Measurements from ENCODE around the gene ATRAID.
"Not testable (repeated sequence)": the region's sequence is repeated elsewhere in the genome, so short reads cannot be mapped to it uniquely, and the experiment has no call there.

ATRAID gene

GRCh38 chr2:27178469-27178868, 33.4 kb upstream of the ATRAID start:
- Histone ChIP-seq H3K27ac (ENCODE audit: low read depth, low read length, severe bottlenecking) (no peak overlapping the region), H3K4me1 (ENCODE audit: control insufficient read depth, insufficient read depth, low read length, poor library complexity, severe bottlenecking) (no peaks in the 10 kb centered on the region), H3K36me3 (ENCODE audit: control insufficient read depth, insufficient read depth, low read length) (no peaks in the 10 kb centered on the region), H3K4me3 (ENCODE audit: extremely low read depth, insufficient read depth, low read length, poor library complexity, severe bottlenecking) (no peak overlapping the region), H3K9me3 (ENCODE audit: control insufficient read depth, low read length) (no peaks in the 10 kb centered on the region)
- 100% methylated on average over 1 of the region's 3 CpGs; no CpG with 5 or more reads in 1 of the 2 experiments for WGBS, 2 experiments (ENCODE audit: insufficient coverage in 2 of 2)

- Histone ChIP-seq H3K4me1 (ENCODE audit: control insufficient read depth, insufficient read depth, low read length, poor library complexity, severe bottlenecking) (no peaks in the 10 kb centered on the region), H3K27ac (ENCODE audit: low read depth, low read length, severe bottlenecking) (no peak overlapping the region), H3K4me3 (ENCODE audit: extremely low read depth, insufficient read depth, low read length, poor library complexity, severe bottlenecking) (no peak overlapping the region), H3K9me3 (ENCODE audit: control insufficient read depth, low read length) (no peaks in the 10 kb centered on the region), H3K36me3 (ENCODE audit: control insufficient read depth, insufficient read depth, low read length) (no peaks in the 10 kb centered on the region)
- 90 to 100% methylated on average over 1 to 2 of the region's 3 CpGs for WGBS, 2 experiments (ENCODE audit: insufficient coverage in 2 of 2)
Measured at GRCh38 chr2:27179344-27180000, 32.4 kb upstream of the ATRAID start.

DNA sequence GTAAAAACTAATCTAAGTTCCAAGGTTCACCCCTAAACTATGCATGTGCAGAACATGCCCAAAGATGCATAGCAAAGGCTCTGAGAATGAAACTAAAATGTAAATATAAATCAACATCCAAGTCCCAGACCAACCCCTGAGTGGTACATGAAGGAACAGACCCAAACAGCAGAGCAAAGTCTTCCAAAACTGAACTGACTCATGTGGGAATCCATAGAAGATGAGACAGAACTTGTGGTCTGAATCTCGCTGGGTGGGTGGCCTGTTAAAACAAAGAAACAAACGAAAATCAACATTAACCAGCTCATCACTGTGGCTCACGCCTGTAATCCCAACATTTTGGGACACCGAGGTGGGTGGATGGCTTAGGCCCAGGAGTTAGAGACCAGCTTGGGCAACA, 29.5 kb upstream of the ATRAID start:
- Histone ChIP-seq H3K36me3 (ENCODE audit: control insufficient read depth, insufficient read depth, low read length) (no peaks in the 10 kb centered on the region), H3K4me1 (ENCODE audit: control insufficient read depth, insufficient read depth, low read length, poor library complexity, severe bottlenecking) (peaks cover 6% of the 10 kb centered on the region), H3K9me3 (ENCODE audit: control insufficient read depth, low read length) (no peaks in the 10 kb centered on the region), H3K27ac (ENCODE audit: low read depth, low read length, severe bottlenecking) (no peak overlapping the region), H3K4me3 (ENCODE audit: extremely low read depth, insufficient read depth, low read length, poor library complexity, severe bottlenecking) (no peak overlapping the region)
- WGBS, 2 experiments (ENCODE audit: insufficient coverage in 2 of 2) = 100% methylated on average over 1 of the region's 4 CpGs; no CpG with 5 or more reads in 1 of the 2 experiments

DNA sequence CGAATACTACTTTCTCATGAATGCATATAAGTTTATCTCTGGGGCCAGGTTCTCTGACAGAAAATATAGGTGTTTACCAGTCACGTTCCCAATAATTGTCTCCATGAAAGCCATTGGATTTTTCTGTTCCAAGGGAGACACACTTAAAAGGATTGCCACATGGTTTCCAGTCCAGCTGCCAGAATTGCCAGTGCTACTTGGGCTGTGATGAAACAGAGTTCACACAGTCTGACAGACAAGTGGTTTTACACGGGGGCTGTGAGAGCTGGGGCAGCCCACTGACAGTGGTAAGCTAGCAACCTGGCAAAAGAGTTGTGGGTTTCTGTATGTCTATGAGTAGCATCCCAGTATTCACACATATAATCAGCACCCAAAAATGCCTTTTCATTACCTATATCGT, 27.7 kb upstream of the ATRAID start:
- WGBS, 2 experiments (ENCODE audit: insufficient coverage in 2 of 2) = 79 to 93% methylated on average over 1 to 2 of the region's 4 CpGs
- Histone ChIP-seq H3K36me3 (ENCODE audit: control insufficient read depth, insufficient read depth, low read length) (no peaks in the 10 kb centered on the region), H3K27ac (ENCODE audit: low read depth, low read length, severe bottlenecking) (no peak overlapping the region), H3K9me3 (ENCODE audit: control insufficient read depth, low read length) (no peaks in the 10 kb centered on the region), H3K4me3 (ENCODE audit: extremely low read depth, insufficient read depth, low read length, poor library complexity, severe bottlenecking) (no peak overlapping the region), H3K4me1 (ENCODE audit: control insufficient read depth, insufficient read depth, low read length, poor library complexity, severe bottlenecking) (peaks cover 6% of the 10 kb centered on the region)

DNA sequence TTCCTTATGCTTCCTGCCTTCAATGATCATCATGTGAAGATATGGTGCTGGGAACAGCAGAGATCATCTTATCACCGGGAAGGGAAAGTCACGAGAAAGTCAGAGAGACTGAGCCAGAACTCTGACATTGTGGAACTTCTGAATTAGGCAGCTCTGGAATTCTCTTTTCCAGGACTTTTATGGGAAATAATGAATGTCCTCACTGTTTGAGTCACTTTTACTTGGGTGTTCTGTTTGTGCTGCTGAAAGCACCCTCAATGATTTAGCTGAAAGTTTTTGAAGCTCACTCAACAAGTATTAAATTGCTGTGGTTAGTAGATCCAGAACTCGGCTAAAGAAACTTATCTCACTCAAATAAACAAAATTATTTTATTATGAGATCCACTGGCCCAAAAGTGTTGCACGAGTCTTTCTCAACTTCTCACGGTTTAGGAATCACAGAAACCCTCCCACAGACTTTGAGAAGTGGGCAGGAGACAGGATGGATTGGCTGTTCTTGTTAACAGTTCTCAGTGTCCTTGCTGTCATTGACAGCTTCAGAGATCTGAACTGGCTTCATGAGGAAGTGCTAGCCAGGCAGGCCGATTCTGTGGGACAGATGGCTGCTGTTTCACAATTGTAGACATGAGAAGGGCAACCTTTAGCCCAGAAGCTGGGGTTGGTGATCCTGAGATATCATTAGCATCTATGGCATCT, 26.4 kb upstream of the ATRAID start:
- no peak overlapping the region for H3K4me3 ChIP-seq (ENCODE audit: extremely low read depth, insufficient read depth, low read length, poor library complexity, severe bottlenecking)
- H3K36me3 ChIP-seq (ENCODE audit: control insufficient read depth, insufficient read depth, low read length) = no peaks in the 10 kb centered on the region
- H3K27ac ChIP-seq (ENCODE audit: low read depth, low read length, severe bottlenecking) = peak overlapping the region; percentile 6
- 83 to 85% methylated on average over 2 to 3 of the region's 6 CpGs for WGBS, 2 experiments (ENCODE audit: insufficient coverage in 2 of 2)
- H3K9me3 ChIP-seq (ENCODE audit: control insufficient read depth, low read length) = no peaks in the 10 kb centered on the region
- H3K4me1 ChIP-seq (ENCODE audit: control insufficient read depth, insufficient read depth, low read length, poor library complexity, severe bottlenecking) = peaks cover 6% of the 10 kb centered on the region

- Histone ChIP-seq H3K4me1 (ENCODE audit: control insufficient read depth, insufficient read depth, low read length, poor library complexity, severe bottlenecking) (peaks cover 6% of the 10 kb centered on the region), H3K36me3 (ENCODE audit: control insufficient read depth, insufficient read depth, low read length) (no peaks in the 10 kb centered on the region), H3K27ac (ENCODE audit: low read depth, low read length, severe bottlenecking) (no peak overlapping the region), H3K4me3 (ENCODE audit: extremely low read depth, insufficient read depth, low read length, poor library complexity, severe bottlenecking) (no peak overlapping the region), H3K9me3 (ENCODE audit: control insufficient read depth, low read length) (no peaks in the 10 kb centered on the region)
- 96 to 97% methylated on average over 5 of the region's 6 CpGs for WGBS, 2 experiments (ENCODE audit: insufficient coverage in 2 of 2)
Measured at GRCh38 chr2:27186613-27187345, 25.1 kb upstream of the ATRAID start.

- Histone ChIP-seq H3K4me1 (ENCODE audit: control insufficient read depth, insufficient read depth, low read length, poor library complexity, severe bottlenecking) (peaks cover 6% of the 10 kb centered on the region), H3K4me3 (ENCODE audit: extremely low read depth, insufficient read depth, low read length, poor library complexity, severe bottlenecking) (no peak overlapping the region), H3K36me3 (ENCODE audit: control insufficient read depth, insufficient read depth, low read length) (no peaks in the 10 kb centered on the region), H3K27ac (ENCODE audit: low read depth, low read length, severe bottlenecking) (no peak overlapping the region), H3K9me3 (ENCODE audit: control insufficient read depth, low read length) (no peaks in the 10 kb centered on the region)
- 87 to 94% methylated on average over 3 of the region's 8 CpGs for WGBS, 2 experiments (ENCODE audit: insufficient coverage in 2 of 2)
Measured at GRCh38 chr2:27189989-27190388, 21.9 kb upstream of the ATRAID start.

DNA sequence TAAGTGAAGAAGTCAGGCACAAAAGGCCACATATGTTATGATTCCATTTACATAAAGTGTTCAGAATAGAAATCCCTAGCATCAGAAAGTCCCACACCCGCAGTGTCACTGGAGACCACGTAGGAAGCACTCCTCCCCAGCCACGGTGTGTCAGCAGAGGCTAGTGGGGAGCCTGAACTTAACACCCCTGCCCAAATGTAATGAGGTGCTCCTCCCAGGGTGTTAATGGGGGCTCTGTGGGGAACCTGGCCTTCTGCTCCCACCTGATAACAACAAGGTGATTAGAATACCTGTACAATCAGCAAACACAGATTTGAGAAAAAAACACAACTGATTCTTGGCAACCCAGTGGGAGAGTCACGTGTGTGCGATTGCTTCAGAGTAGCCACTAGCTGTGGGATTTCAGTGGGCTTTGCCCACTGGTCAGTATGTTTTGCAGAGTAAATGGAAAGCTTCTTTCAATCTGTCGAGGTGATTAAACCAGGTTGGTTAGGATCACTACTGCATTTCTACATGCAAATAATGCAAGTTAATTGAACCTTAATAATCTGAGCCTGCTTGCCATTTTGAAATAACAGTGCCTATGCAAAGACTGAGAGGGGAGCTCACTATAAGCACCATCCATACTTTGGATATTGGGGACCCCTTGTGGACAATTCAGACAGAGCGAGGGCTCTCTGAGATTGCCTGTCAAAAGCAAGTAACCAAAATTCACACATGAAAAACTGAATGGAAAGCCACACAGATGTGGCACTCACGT, 20.6 kb upstream of the ATRAID start:
- Histone ChIP-seq H3K4me3 (ENCODE audit: extremely low read depth, insufficient read depth, low read length, poor library complexity, severe bottlenecking) (no peak overlapping the region), H3K27ac (ENCODE audit: low read depth, low read length, severe bottlenecking) (no peak overlapping the region), H3K4me1 (ENCODE audit: control insufficient read depth, insufficient read depth, low read length, poor library complexity, severe bottlenecking) (no peaks in the 10 kb centered on the region), H3K9me3 (ENCODE audit: control insufficient read depth, low read length) (no peaks in the 10 kb centered on the region), H3K36me3 (ENCODE audit: control insufficient read depth, insufficient read depth, low read length) (no peaks in the 10 kb centered on the region)
- 56 to 70% methylated on average over 4 to 6 of the region's 8 CpGs for WGBS, 2 experiments (ENCODE audit: insufficient coverage in 2 of 2)

GRCh38 chr2:27194538-27195354, 17.1 kb upstream of the ATRAID start:
- peaks cover 5% of the 10 kb centered on the region for H3K36me3 ChIP-seq (ENCODE audit: control insufficient read depth, insufficient read depth, low read length)
- H3K4me1 ChIP-seq (ENCODE audit: control insufficient read depth, insufficient read depth, low read length, poor library complexity, severe bottlenecking) = no peaks in the 10 kb centered on the region
- 86 to 92% methylated on average over 10 to 17 of the region's 17 CpGs for WGBS, 2 experiments (ENCODE audit: insufficient coverage in 2 of 2)
- H3K27ac ChIP-seq (ENCODE audit: low read depth, low read length, severe bottlenecking) = no peak overlapping the region
- H3K9me3 ChIP-seq (ENCODE audit: control insufficient read depth, low read length) = no peaks in the 10 kb centered on the region
- no peak overlapping the region for H3K4me3 ChIP-seq (ENCODE audit: extremely low read depth, insufficient read depth, low read length, poor library complexity, severe bottlenecking)

DNA sequence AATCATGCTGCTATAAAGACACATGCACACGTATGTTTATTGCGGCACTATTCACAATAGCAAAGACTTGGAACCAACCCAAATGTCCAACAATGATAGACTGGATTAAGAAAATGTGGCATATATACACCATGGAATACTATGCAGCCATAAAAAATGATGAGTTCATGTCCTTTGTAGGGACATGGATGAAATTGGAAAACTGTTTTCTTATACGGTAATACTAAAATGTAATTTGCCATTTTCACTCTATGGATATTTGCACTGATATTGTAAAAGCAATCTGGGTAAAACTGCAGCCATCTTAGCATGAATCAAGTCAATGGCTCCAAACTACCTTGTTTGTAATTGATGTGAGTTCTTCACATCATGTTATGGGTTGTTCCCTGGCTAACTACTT, 16.0 kb upstream of the ATRAID start:
- not testable (repeated sequence) for H3K9me3 ChIP-seq (ENCODE audit: control insufficient read depth, low read length); H3K4me1 ChIP-seq (ENCODE audit: control insufficient read depth, insufficient read depth, low read length, poor library complexity, severe bottlenecking); H3K27ac ChIP-seq (ENCODE audit: low read depth, low read length, severe bottlenecking); H3K4me3 ChIP-seq (ENCODE audit: extremely low read depth, insufficient read depth, low read length, poor library complexity, severe bottlenecking)
- WGBS, 2 experiments (ENCODE audit: insufficient coverage in 2 of 2) = no CpG with 5 or more reads among the region's 3 CpGs
- H3K36me3 ChIP-seq (ENCODE audit: control insufficient read depth, insufficient read depth, low read length) = peaks cover 10% of the 10 kb centered on the region
